HepG2 (cell line): ENCODE measurements around the gene SH2D3A. TPM values are rescaled to one million over a fixed set of nuclear protein-coding genes. Genes with fewer than 3 reads are reported as not detected.

ENCODE experiments used
- CBX2 ChIP-seq, 2 experiments: fragments of 200-600 bp in 1 of 2; sonication (generic); formaldehyde crosslinking in 1 of 2; IDR thresholded peaks; 2 replicates each; pipeline versions ENCODE4 v1.7.0 to v1.8.1; 2018 to 2022; ENCODE audit warnings: low read depth in 2 of 2, low read length in 1 of 2, mild to moderate bottlenecking in 1 of 2, missing genetic modification reagents in 1 of 2
- GATAD2A ChIP-seq: IDR thresholded peaks from 2 replicates; pipeline ENCODE4 v1.6.1; 2016
- GTF3A ChIP-seq: sonication (generic); formaldehyde crosslinking; conservative IDR thresholded peaks from 2 replicates; pipeline ENCODE4 v1.4.0; 2020; ENCODE audit warnings: mild to moderate bottlenecking, missing genetic modification reagents
- MXD1 ChIP-seq: sonication (generic); formaldehyde crosslinking; IDR thresholded peaks from 2 replicates; pipeline ENCODE4 v1.4.0; 2020; ENCODE audit warnings: mild to moderate bottlenecking, missing genetic modification reagents
- MXI1 ChIP-seq: IDR thresholded peaks from 3 replicates; pipeline ENCODE4 v1.6.1; 2012; ENCODE audit warnings: low read depth, low read length, inconsistent platforms, borderline replicate concordance
- NFYB ChIP-seq: sonication (generic); formaldehyde crosslinking; IDR thresholded peaks from 2 replicates; pipeline ENCODE4 v1.4.0; 2020; ENCODE audit warnings: missing genetic modification reagents
- PATZ1 ChIP-seq: sonication (generic); formaldehyde crosslinking; IDR thresholded peaks from 2 replicates; pipeline ENCODE4 v1.4.0; 2020; ENCODE audit warnings: missing genetic modification reagents
- PRDM10 ChIP-seq: sonication (generic); formaldehyde crosslinking; IDR thresholded peaks from 2 replicates; pipeline ENCODE4 v1.4.0; 2020; ENCODE audit warnings: low read depth, missing genetic modification reagents
- SKIL ChIP-seq: sonication (generic); formaldehyde crosslinking; IDR thresholded peaks from 2 replicates; pipeline ENCODE4 v1.8.0; 2022; ENCODE audit warnings: missing genetic modification reagents, mild to moderate bottlenecking, moderate library complexity, borderline replicate concordance
- SNAPC2 ChIP-seq: sonication (generic); formaldehyde crosslinking; IDR thresholded peaks from 2 replicates; pipeline ENCODE4 v1.8.1; 2022; ENCODE audit warnings: mild to moderate bottlenecking, missing genetic modification reagents
- THYN1 ChIP-seq: sonication (generic); formaldehyde crosslinking; IDR thresholded peaks from 2 replicates; pipeline ENCODE4 v1.8.1; 2023; ENCODE audit warnings: low read depth, mild to moderate bottlenecking, moderate library complexity, missing genetic modification reagents, borderline replicate concordance
- ZBTB4 ChIP-seq: sonication (generic); formaldehyde crosslinking; IDR thresholded peaks from 2 replicates; pipeline ENCODE4 v1.4.0; 2020; ENCODE audit warnings: missing genetic modification reagents, mild to moderate bottlenecking, borderline replicate concordance
- ZMYM4 ChIP-seq: sonication (generic); formaldehyde crosslinking; IDR thresholded peaks from 2 replicates; pipeline ENCODE4 v1.8.1; 2023; ENCODE audit warnings: mild to moderate bottlenecking, missing genetic modification reagents
- ZNF232 ChIP-seq: sonication (generic); formaldehyde crosslinking; IDR thresholded peaks from 2 replicates; pipeline ENCODE4 v1.4.0; 2020; ENCODE audit warnings: missing genetic modification reagents, borderline replicate concordance
- ZNF33B ChIP-seq: sonication (generic); formaldehyde crosslinking; IDR thresholded peaks from 2 replicates; pipeline ENCODE4 v1.5.1; 2020; ENCODE audit warnings: mild to moderate bottlenecking, missing genetic modification reagents
- ZNF563 ChIP-seq: sonication (generic); formaldehyde crosslinking; IDR thresholded peaks from 2 replicates; pipeline ENCODE4 v1.8.0; 2022; ENCODE audit warnings: mild to moderate bottlenecking, moderate library complexity, missing genetic modification reagents
- ZNF589 ChIP-seq: sonication (generic); formaldehyde crosslinking; conservative IDR thresholded peaks from 2 replicates; pipeline ENCODE4 v1.8.0; 2022; ENCODE audit warnings: mild to moderate bottlenecking, moderate library complexity, missing genetic modification reagents
- polyA plus RNA-seq, 8 experiments: library from polyadenylated mRNA; depleted of rRNA in 3 of 8; stranded (reverse) in 7 of 8; unstranded in 1 of 8; fragments of >200 nt; fragmentation: Illumina TruSeq in 4 of 8; extraction: Trizol in 4 of 8; gene quantifications; 2 replicates each; pipeline versions ENCODE4 v1.2.1 to v1.2.3, GENCODE V29; 2011 to 2016; ENCODE audit warnings: low read depth in 4 of 8, missing spikeins in 1 of 8, mixed read lengths in 1 of 8; ENCODE audit not compliant: insufficient read depth in 1 of 8
- total RNA-seq, 5 experiments: library from RNA; depleted of rRNA; stranded (reverse); fragments of >200 nt; fragmentation: Illumina TruSeq; extraction: Trizol; gene quantifications; 2 replicates each; pipeline ENCODE4 v1.2.3, GENCODE V29; 2016; ENCODE audit warnings: low read depth in 1 of 5

The SH2D3A gene
- total and polyA plus RNA-seq, 2 of the 13 experiments (the other 11 are each of a cell fraction or from before 2014, with no cell fraction given) = 1.0 to 2.2 TPM

GRCh38 chr19:6737284-6737872 lies 29.9 kb downstream of the SH2D3A start, which contains the start of gene GPR108 (continued):
- no peak for TF ChIP-seq ZBTB4 (CRISPR knock-in tag)
- TF ChIP-seq PATZ1 (CRISPR knock-in tag) = peak; percentile 52
- no peak for TF ChIP-seq GATAD2A (CRISPR knock-in tag)
- no peak for TF ChIP-seq ZNF33B (CRISPR knock-in tag)
- no peak for TF ChIP-seq THYN1 (CRISPR knock-in tag)
- TF ChIP-seq MXI1 = no peak
- no peak for TF ChIP-seq ZMYM4
- no peak for TF ChIP-seq CBX2 (IDR thresholded peaks at IDR 0.05; ENCODE audit: low read depth, low read length)
- no peak for TF ChIP-seq CBX2 (CRISPR knock-in tag; IDR thresholded peaks at IDR 0.05; ENCODE audit: low read depth)
- no peak for TF ChIP-seq SNAPC2 (CRISPR knock-in tag)
- TF ChIP-seq GTF3A = no peak
- TF ChIP-seq PRDM10 (CRISPR knock-in tag) = peak; percentile 99
- TF ChIP-seq ZNF563 (CRISPR knock-in tag) = 0 out of 2 replicates have a peak, but pooled peaks have one; percentile 2
- peak; percentile 67; the same call in 1 of the 2 replicates for TF ChIP-seq MXD1 (CRISPR knock-in tag)
- TF ChIP-seq SKIL (CRISPR knock-in tag) = no peak
- no peak for TF ChIP-seq ZNF232 (CRISPR knock-in tag)
- TF ChIP-seq ZNF589 (CRISPR knock-in tag) = no peak
- TF ChIP-seq NFYB (CRISPR knock-in tag) = peak; percentile 99
